Effector memory CD4-positive, alpha-beta T cell (primary cell): Measurements from ENCODE around the gene WBP2.

Experiments used
- DNase-seq, 3 donors: peaks; one replicate each; pipeline ENCODE4 v3.0.0-alpha.2; 2020
- H3K27ac ChIP-seq: 2 replicates; pipeline ENCODE4 v1.7.0; 2013; ENCODE audit warnings: mild to moderate bottlenecking, low read length, moderate library complexity; ENCODE audit not compliant: insufficient read depth, poor library complexity, severe bottlenecking
- H3K27me3 ChIP-seq: replicated peaks from 2 replicates; pipeline ENCODE4 v1.7.0; 2013; ENCODE audit warnings: mild to moderate bottlenecking, low read length; ENCODE audit not compliant: insufficient read depth, control insufficient read depth, poor library complexity, severe bottlenecking
- H3K36me3 ChIP-seq: 2 replicates; pipeline ENCODE4 v1.7.0; 2013; ENCODE audit warnings: mild to moderate bottlenecking, low read length, moderate library complexity; ENCODE audit not compliant: control insufficient read depth, insufficient read depth
- H3K4me1 ChIP-seq: 2 replicates; pipeline ENCODE4 v1.7.0; 2013; ENCODE audit warnings: low read length, mild to moderate bottlenecking; ENCODE audit not compliant: control insufficient read depth, insufficient read depth, poor library complexity, severe bottlenecking
- H3K4me3 ChIP-seq: 2 replicates; pipeline ENCODE4 v1.7.0; 2013; ENCODE audit warnings: low read length, low read depth, mild to moderate bottlenecking; ENCODE audit not compliant: insufficient read depth, poor library complexity, severe bottlenecking
- H3K9me3 ChIP-seq: 2 replicates; pipeline ENCODE4 v1.7.0; 2013; ENCODE audit warnings: mild to moderate bottlenecking, low read length, moderate library complexity; ENCODE audit not compliant: control insufficient read depth

WBP2 gene

DNA sequence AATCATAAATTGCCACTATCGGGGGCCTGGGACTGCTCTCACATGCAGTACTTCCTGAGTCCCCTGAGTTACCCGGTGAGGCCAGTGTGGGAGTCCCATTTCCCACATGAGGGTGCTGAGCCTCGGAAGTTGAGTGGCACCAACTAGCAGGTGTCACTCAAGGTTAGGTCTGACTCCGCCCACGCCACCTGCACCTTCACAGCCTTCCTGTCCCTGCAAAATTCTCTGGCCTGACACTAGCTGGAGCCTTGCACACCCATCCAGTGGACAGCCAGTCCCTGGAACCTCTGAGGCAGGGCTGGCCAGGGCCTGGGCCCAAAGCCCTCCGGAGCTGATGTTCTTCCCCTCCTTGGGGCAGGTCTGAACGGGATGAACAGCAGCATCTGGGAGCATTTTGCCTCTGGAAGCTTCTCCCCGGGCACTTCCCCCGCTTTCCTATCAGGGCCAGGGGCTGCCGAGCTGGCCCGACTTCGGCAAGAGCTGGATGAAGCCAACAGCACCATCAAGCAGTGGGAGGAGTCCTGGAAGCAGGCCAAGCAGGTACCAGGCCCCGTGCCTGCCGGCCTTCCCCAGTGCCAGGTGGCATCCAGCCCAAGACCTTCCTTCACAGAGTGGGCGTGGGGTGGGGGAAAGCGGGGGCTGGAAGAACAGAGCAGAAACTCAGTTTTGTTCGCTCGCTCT lies 32.9 kb downstream of the WBP2 start:
- H3K27ac ChIP-seq, result peak overlapping the region; percentile 42
- peaks cover 18% of the 10 kb centered on the region for H3K4me1 ChIP-seq
- H3K36me3 ChIP-seq, result peaks cover 53% of the 10 kb centered on the region
- H3K9me3 ChIP-seq, result no peaks in the 10 kb centered on the region
- no peaks in the 10 kb centered on the region for H3K27me3 ChIP-seq
- DNase-seq, result no peak
- H3K4me3 ChIP-seq, result no peak overlapping the region

DNA sequence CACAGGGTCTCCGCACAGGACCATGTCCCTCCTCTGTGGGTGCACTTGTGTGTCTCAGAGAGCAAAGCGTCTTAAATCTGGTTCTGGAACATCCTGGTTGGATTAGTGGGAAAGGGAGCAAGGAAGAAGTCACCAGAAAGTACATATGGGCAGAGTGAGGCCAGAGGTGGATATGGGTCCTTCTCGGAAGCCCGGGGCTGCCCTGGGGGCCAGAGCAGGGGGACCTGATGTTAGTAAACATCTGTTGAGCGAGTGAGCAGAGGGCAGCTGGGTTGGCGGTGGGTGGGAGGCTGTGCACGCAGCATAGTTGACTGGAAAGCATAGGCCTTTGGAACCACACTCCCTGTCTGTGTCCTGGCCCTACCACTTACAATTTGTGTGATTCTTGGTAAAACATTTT lies 33.6 kb downstream of the WBP2 start:
- peaks cover 16% of the 10 kb centered on the region for H3K4me1 ChIP-seq
- no peaks in the 10 kb centered on the region for H3K9me3 ChIP-seq
- H3K27ac ChIP-seq, result peak overlapping the region; percentile 42
- H3K27me3 ChIP-seq, result no peaks in the 10 kb centered on the region
- no peak overlapping the region for H3K4me3 ChIP-seq
- DNase-seq, result no peak
- peaks cover 53% of the 10 kb centered on the region for H3K36me3 ChIP-seq

GRCh38 chr17:75820094-75821080 lies 34.7 kb downstream of the WBP2 start:
- Histone ChIP-seq H3K4me1 (peaks cover 16% of the 10 kb centered on the region), H3K9me3 (no peaks in the 10 kb centered on the region), H3K27ac (no peak overlapping the region), H3K27me3 (no peaks in the 10 kb centered on the region), H3K36me3 (peaks cover 54% of the 10 kb centered on the region), H3K4me3 (no peak overlapping the region)
- no peak for DNase-seq

DNA sequence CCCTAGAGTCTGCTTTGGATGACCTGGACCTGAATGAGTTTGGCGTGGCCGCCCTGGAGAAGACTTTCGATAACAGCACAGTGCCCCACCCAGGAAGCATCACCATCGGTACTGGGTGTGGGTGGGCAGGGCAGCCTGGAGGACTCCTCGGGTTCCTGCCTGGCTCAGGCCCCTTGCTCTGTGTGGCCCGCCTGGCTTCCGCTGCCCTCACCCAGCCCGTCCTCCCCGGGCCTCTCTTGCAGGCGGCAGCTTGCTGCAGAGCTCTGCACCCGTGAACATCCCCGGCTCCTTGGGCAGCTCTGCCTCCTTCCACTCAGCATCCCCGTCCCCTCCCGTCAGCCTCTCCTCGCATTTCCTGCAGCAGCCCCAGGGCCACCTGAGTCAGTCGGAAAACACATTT lies 35.5 kb downstream of the WBP2 start:
- Histone ChIP-seq H3K27ac (no peak overlapping the region), H3K36me3 (peaks cover 57% of the 10 kb centered on the region)
- DNase-seq, result no peak

DNA sequence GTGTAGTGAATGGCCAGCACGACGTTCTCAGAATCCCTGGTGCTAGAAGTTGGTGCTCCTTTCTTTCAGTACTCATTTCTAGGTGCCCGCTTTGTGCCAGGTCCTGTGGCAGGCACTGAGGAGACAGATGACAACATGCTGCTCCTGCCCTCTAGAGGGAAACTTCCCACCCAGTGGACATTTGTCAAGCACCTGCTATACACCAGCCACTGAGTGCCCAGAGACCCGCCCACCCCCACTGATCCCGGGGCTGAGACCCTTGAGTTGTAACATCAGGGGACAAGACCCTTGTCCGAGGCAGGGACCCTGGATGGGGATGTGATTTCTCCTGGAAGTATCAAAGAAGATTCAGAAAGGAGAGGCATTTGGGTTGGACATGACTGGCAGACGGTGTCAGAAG lies 36.0 kb downstream of the WBP2 start:
- Histone ChIP-seq H3K36me3 (peaks cover 59% of the 10 kb centered on the region), H3K4me3 (no peak overlapping the region), H3K4me1 (peaks cover 16% of the 10 kb centered on the region), H3K9me3 (no peaks in the 10 kb centered on the region), H3K27me3 (no peaks in the 10 kb centered on the region), H3K27ac (no peak overlapping the region)
- DNase-seq, result no peak

More for the DNA sequence above, 35.5 kb downstream of the WBP2 start:
- Histone ChIP-seq H3K4me3 (no peak overlapping the region), H3K9me3 (no peaks in the 10 kb centered on the region), H3K4me1 (peaks cover 16% of the 10 kb centered on the region), H3K27me3 (no peaks in the 10 kb centered on the region)

GRCh38 chr17:75818326-75818885 lies 36.7 kb downstream of the WBP2 start:
- Histone ChIP-seq H3K27me3 (no peaks in the 10 kb centered on the region), H3K4me3 (no peak overlapping the region), H3K27ac (no peak overlapping the region), H3K36me3 (peaks cover 59% of the 10 kb centered on the region), H3K4me1 (peaks cover 16% of the 10 kb centered on the region), H3K9me3 (no peaks in the 10 kb centered on the region)
- DNase-seq, result no peak

DNA sequence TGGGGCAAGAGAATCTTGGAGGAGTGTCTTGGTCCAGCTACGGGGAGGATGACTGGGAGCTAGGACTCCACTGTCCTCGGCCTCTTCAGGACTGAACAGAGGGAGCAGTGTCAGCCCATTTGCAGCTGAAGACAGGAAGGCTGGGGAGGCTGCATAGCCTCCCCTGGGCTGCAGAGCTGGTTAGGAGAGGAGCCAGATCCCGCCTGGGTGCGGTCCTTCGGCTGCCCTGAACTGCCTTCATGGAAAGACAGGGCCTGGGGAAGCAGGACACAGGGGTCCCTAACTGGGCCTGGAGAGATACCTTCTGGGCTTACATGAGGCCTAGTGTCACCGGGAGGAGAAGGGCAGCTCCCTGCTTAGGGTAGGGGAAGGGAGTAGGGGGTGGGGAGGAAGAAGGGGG lies 37.6 kb downstream of the WBP2 start:
- H3K9me3 ChIP-seq, result no peaks in the 10 kb centered on the region
- peaks cover 67% of the 10 kb centered on the region for H3K36me3 ChIP-seq
- H3K27me3 ChIP-seq, result no peaks in the 10 kb centered on the region
- H3K4me3 ChIP-seq, result no peak overlapping the region
- peaks cover 14% of the 10 kb centered on the region for H3K4me1 ChIP-seq
- DNase-seq, result no peak
- H3K27ac ChIP-seq, result no peak overlapping the region

DNA sequence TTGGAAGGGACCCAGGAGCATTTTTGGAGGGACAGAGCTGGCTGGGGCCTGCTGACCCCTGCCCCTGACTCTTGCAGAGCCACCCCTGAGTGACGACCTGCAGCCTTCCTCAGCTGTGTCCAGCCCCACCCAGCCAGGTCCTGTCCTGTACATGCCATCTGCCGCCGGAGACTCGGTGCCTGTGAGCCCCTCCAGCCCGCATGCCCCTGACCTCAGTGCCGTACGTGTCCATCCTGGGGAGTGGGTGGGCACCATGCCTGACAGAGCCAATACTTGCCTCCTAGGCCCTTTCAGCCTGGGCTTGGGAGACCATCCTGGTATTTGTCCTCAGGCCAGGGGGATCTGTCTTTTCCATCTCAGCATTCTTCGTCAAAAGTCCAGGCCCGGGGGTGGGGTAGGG lies 38.4 kb downstream of the WBP2 start:
- no peak overlapping the region for H3K27ac ChIP-seq
- H3K27me3 ChIP-seq, result no peaks in the 10 kb centered on the region
- H3K4me3 ChIP-seq, result no peak overlapping the region
- H3K4me1 ChIP-seq, result peaks cover 6% of the 10 kb centered on the region
- H3K9me3 ChIP-seq, result no peaks in the 10 kb centered on the region
- H3K36me3 ChIP-seq, result peaks cover 71% of the 10 kb centered on the region
- DNase-seq, result no peak

GRCh38 chr17:75815399-75815798 lies 39.7 kb downstream of the WBP2 start:
- Histone ChIP-seq H3K27me3 (no peaks in the 10 kb centered on the region), H3K4me1 (no peaks in the 10 kb centered on the region), H3K4me3 (no peak overlapping the region), H3K36me3 (peaks cover 72% of the 10 kb centered on the region), H3K27ac (no peak overlapping the region), H3K9me3 (no peaks in the 10 kb centered on the region)
- DNase-seq, result no peak

GRCh38 chr17:75814900-75815373 lies 40.2 kb downstream of the WBP2 start:
- Histone ChIP-seq H3K4me3 (no peak overlapping the region), H3K27me3 (no peaks in the 10 kb centered on the region), H3K36me3 (peaks cover 70% of the 10 kb centered on the region), H3K4me1 (no peaks in the 10 kb centered on the region), H3K27ac (no peak overlapping the region), H3K9me3 (no peaks in the 10 kb centered on the region)
- DNase-seq, result no peak
